ENCODE measurements around the gene SNRPD1. TPM values are rescaled to one million over a fixed set of nuclear protein-coding genes. Genes with fewer than 3 reads are reported as not detected.
"Not testable (repeated sequence)": the region's sequence is repeated elsewhere in the genome, so short reads cannot be mapped to it uniquely, and the experiment has no call there.

SNRPD1 gene
- total RNA-seq, 4 donors from 2014 or later, result 4.4 to 19.5 (median 12.1) TPM

DNA sequence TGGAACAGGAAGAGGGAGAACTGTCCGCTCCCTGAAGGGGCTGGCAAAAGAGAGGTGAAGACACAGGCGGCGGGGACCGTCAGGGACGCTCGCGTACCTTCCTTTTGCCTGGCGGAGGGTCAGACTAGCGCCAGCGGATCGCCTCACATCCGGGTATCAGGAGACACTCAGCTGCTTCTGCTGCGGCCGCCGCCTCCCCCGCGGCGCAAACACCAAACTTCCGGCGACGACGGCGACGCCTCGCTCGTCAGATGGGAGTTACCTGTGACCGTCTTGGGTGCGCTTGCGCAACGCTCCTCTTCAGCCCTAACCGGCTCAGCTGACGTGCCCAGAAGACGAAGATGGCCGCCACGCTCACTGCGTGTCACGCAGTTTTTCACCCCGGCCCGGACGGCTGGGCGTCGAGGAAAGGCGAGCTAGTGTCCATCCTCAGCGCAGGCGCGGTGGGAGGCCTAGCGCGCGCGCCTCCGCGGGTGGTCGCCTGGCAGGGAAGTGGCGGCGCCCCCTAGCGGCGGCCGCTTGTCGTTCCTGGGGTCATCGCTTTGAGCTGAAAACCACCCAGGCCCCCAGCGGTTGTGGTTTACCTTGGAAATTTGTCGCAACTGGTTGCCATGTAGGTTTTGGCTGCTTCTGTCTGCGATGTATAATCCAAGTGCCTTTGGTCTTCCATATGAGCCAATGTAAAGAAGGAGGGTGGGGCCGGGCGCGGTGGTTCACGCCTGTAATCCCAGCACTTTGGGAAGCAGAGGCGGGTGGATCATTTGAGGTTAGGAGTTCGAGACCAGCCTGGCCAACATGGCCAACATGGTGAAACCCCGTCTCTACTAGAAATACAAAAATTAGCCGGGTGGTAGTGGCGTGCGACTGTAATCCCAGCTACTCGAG, 11.3 kb upstream of the SNRPD1 start, which contains the start of gene ESCO1:
Gene ESCO1 (minus strand): TSS at position 179 of the 885 bp plus-strand sequence. CDS start 25,861 bp downstream, outside the sequence.
- 1 to 17% methylated on average over 18 to 25 of the region's 74 CpGs for WGBS, 2 donors

DNA sequence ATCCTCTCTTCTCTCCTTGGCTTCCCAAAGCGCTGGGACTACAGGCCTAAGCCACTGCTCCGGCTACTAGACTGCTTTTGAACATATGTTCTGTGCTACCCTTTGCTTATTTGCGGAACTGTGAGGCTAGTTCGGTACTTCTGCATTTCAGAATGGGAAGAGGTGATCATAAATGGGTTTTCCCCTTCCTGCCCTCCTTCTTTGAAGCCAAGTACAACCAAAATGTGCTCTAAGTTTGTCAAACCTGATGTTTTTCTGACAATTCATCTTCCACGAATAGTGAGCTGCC, 9.9 kb upstream of the SNRPD1 start:
- H3K27ac ChIP-seq, result peak overlapping the region in 1 of 4 donors; percentile 23
- H3K27me3 ChIP-seq, result no peaks in the 10 kb centered on the region
- intact Hi-C loops (cut with DNase I), result loop anchor here (10.0 kb wide), 1 partner anchor 143 kb away; the partner anchor contains the start of gene MIB1
- H3K4me3 ChIP-seq, result no peak overlapping the region
- WGBS, 2 donors, result 73 to 85% methylated on average over 5 of the region's 5 CpGs
- no peaks in the 10 kb centered on the region for H3K36me3 ChIP-seq
- H3K4me1 ChIP-seq, result peaks cover 10 to 30% (median 10%) of the 10 kb centered on the region in 3 donors
- TF ChIP-seq CTCF (IDR thresholded peaks at IDR 0.05) (no peak), POLR2A (IDR thresholded peaks at IDR 0.05) (no peak)
- H3K9me3 ChIP-seq, result no peaks in the 10 kb centered on the region
- DNase-seq, result no peak

More for the DNA sequence above, 11.3 kb upstream of the SNRPD1 start, which contains the start of gene ESCO1:
- intact Hi-C loops (cut with DNase I), result loop anchor here (10.0 kb wide), 1 partner anchor 144 kb away; the partner anchor contains the start of gene MIB1
- peak; percentile 73 for DNase-seq
- Histone ChIP-seq H3K27ac (peak within 1 kb of the TSS; percentile 97 to 100 (median 98)), H3K27me3 (no peaks in the 10 kb centered on the region), H3K4me3 (peak within 1 kb of the TSS; percentile 74 to 98 (median 85)), H3K4me1 (peaks cover 10 to 39% (median 10%) of the 10 kb centered on the region in 3 donors), H3K9me3 (no peaks in the 10 kb centered on the region), H3K36me3 (no peaks in the 10 kb centered on the region)
- peak; percentile 93 to 100 (median 98) for TF ChIP-seq CTCF (IDR thresholded peaks at IDR 0.05)
- TF ChIP-seq POLR2A (IDR thresholded peaks at IDR 0.05), result peak in 3 of 4 donors; percentile 67 to 95 (median 85)

GRCh38 chr18:21604671-21605070, 7.4 kb upstream of the SNRPD1 start:
- peaks cover 0 to 6% (median 0%) of the 10 kb centered on the region in 3 donors for H3K4me1 ChIP-seq
- DNase-seq, result no peak
- H3K36me3 ChIP-seq, result no peaks in the 10 kb centered on the region
- no peaks in the 10 kb centered on the region for H3K27me3 ChIP-seq
- no peaks in the 10 kb centered on the region for H3K9me3 ChIP-seq
- TF ChIP-seq CTCF (IDR thresholded peaks at IDR 0.05), result no peak
- no peak for TF ChIP-seq POLR2A (IDR thresholded peaks at IDR 0.05)
- H3K27ac ChIP-seq, result no peak overlapping the region
- intact Hi-C loops (cut with DNase I), result loop anchor here (10.0 kb wide), 1 partner anchor 140 kb away; the partner anchor contains the start of gene MIB1
- WGBS, 2 donors, result 29 to 44% methylated on average over 2 of the region's 2 CpGs
- no peak overlapping the region for H3K4me3 ChIP-seq

- H3K36me3 ChIP-seq, result no peaks in the 10 kb centered on the region
- no peaks in the 10 kb centered on the region for H3K9me3 ChIP-seq
- H3K4me1 ChIP-seq, result peaks cover 0 to 6% (median 0%) of the 10 kb centered on the region in 3 donors
- TF ChIP-seq POLR2A (IDR thresholded peaks at IDR 0.05) (no peak), CTCF (IDR thresholded peaks at IDR 0.05) (no peak)
- no peak for DNase-seq
- H3K27ac ChIP-seq, result no peak overlapping the region
- intact Hi-C loops (cut with DNase I), result loop anchor here (10.0 kb wide), 1 partner anchor 140 kb away; the partner anchor contains the start of gene MIB1
- H3K27me3 ChIP-seq, result no peaks in the 10 kb centered on the region
- H3K4me3 ChIP-seq, result no peak overlapping the region
Observed at GRCh38 chr18:21605213-21605612, 6.9 kb upstream of the SNRPD1 start.

DNA sequence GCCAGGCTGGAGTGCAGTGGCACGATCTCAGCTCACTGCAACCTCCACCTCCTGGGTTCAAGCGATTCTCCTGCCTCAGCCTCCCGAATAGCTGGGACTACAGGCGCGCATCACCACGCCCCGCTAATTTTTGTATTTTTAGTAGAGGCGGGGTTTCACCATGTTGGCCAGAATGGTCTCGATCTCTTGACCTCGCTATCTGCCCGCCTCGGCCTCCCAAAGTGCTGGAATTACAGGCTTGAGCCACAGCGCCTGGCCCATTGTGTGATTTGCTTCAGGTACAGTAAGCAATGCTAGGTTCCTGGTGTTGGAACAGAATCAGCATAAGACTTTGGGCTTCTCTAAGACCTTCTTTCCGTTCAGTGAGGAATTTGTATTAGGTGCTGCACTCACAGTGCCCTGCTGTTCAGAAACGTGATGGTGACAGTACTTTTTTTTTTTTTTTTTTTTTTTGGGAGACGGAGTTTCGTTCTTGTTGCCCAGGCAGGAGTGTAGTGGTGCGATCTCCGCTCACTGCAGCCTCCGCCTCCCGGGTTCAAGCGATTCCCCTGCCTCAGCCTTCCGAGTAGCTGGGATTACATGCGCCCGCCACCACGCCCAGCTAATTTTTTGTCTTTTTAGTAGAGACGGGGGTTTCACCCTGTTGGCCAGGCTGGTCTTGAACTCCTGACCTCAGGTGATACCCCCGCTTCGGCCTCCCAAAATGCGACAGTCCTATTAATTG, 551 bp upstream of the SNRPD1 start:
- DNase-seq; H3K27me3 ChIP-seq; H3K9me3 ChIP-seq; intact Hi-C loops (cut with DNase I): not testable (repeated sequence)
- Histone ChIP-seq H3K36me3 (peaks cover 0 to 19% (median 0%) of the 10 kb centered on the region in 3 donors), H3K27ac (peak overlapping the region; percentile 80 to 92 (median 86)), H3K4me1 (peaks cover 8 to 32% (median 16%) of the 10 kb centered on the region in 3 donors), H3K4me3 (peak overlapping the region; percentile 72 to 87 (median 81))
- WGBS, 2 donors, result 51 to 68% methylated on average over 27 to 30 of the region's 30 CpGs

DNA sequence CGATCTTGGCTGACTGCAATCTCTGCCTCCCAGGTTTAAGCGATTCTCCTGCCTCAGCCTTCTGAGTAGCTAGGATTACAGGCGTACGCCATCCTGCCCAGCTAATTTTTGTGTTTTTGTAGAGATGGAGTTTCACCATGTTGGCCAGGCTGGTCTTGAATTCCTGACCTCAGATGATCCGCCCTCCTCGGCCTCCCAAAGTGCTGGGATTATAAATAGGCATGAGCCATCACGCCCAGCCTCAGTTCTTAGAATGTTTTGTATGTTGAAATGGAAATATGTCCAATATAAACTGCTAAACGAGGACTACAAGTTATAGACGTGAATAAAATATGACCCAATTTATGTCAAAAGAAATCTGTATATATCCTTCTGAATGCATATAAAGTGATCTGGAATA, 9.5 kb downstream of the SNRPD1 start:
- H3K9me3 ChIP-seq; H3K27me3 ChIP-seq; intact Hi-C loops (cut with DNase I); DNase-seq; H3K27ac ChIP-seq; H3K4me3 ChIP-seq; H3K4me1 ChIP-seq: not testable (repeated sequence)
- H3K36me3 ChIP-seq, result peaks cover 0 to 75% (median 20%) of the 10 kb centered on the region in 3 donors
- 77% methylated on average over 9 of the region's 9 CpGs for WGBS, 2 donors

All from esophagus squamous epithelium (tissue), 5 donors.